T-helper 1 cell (primary cell): Measurements from ENCODE around the gene AHCYL2.
"Not testable (repeated sequence)": the region's sequence is repeated elsewhere in the genome, so short reads cannot be mapped to it uniquely, and the experiment has no call there.

Experiments used
- DNase-seq, 5 donors: peaks; one replicate each; pipeline ENCODE4 v3.0.0-alpha.2; 2012 to 2020

AHCYL2 gene

GRCh38 chr7:129295015-129295423 is 70.2 kb downstream of the AHCYL2 start:
- no peak for DNase-seq

GRCh38 chr7:129298268-129298893 is 73.6 kb downstream of the AHCYL2 start:
- peak in 3 of 5 donors; percentile 14 to 41 (median 32) for DNase-seq

- DNase-seq = no peak
Measured at GRCh38 chr7:129299889-129300288, 75.1 kb downstream of the AHCYL2 start.

DNA sequence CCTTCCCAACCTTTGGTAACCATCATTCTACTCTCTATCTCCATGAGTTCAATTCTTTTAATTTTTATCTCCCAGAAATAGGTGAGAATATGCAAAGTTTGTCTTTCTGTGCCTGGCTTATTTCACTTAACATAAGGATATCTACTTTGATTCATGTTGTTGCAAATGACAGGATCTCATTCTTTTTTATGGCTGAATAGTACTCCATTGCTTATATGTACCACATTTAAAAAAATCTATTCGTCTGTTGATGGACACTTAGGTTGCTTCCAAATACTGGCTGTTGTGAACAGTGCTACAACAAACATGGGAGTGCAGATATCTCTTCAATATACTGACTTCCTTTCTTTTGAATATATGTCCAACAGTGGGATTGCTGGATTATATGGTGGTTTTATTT is 75.5 kb downstream of the AHCYL2 start:
- not testable (repeated sequence) for DNase-seq

- no peak for DNase-seq
Measured at GRCh38 chr7:129307592-129307991, 82.8 kb downstream of the AHCYL2 start.

- no peak for DNase-seq
Measured at GRCh38 chr7:129308047-129308446, 83.2 kb downstream of the AHCYL2 start.

- no peak for DNase-seq
Measured at GRCh38 chr7:129311429-129311828, 86.6 kb downstream of the AHCYL2 start.

DNA sequence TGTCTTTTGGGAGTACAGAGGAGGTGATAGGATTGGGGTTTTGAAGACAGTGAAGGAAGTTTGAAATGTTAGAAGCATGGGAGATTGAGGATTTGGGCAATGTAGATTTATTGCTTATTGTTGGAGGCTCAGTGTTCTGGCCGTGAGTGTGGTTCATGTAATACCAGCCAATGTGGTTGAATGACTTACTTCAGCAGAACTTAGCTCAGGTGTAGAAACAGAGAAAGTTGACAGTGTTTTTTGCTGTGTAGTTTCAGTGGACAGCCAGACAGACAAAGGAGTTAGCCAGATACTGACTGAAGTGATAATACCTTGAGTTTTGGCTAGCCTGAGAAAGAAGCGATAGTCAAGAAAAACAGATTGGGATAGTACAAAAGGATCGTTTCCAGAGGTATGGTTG is 88.5 kb downstream of the AHCYL2 start:
- DNase-seq = no peak

- no peak for DNase-seq
Measured at GRCh38 chr7:129315960-129316359, 91.1 kb downstream of the AHCYL2 start.

DNA sequence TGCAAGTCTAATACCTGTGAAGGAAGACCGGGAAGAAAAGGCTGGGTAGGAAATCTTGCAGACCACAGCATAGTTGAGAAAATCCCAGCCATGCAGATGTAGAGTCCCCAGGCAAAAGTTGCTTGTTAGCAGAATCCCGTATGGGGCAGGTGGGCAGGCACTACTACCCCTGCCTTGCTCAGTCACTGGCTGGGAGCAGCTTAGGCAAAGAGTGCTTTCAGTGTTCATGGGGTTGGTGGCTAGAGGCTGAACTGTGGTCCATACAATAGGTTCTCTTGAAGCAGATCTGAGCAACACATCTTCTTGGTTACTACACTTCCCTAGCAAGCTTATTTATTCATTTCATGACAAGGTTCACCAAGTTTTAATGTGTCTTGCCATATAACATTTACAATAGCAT is 92.6 kb downstream of the AHCYL2 start:
- no peak for DNase-seq

DNA sequence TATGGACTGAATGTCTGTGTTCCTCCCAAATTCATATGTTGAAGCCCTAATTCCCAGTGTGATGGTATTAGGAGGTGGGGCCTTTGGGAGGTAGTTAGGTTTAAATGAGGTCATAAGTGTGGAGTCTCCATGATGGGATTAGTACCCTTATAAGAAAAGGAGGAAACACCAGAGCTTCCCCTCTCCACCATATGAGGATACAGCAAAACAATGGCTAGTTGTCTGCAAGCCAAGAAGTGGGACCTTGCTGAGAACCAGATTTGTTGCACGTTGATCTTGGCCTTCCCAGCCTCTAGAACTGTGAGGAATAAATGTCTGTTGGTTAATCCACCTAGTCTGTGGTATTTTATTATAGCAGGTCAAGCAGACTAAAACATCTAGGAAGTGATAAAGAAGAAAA is 102.2 kb downstream of the AHCYL2 start:
- no peak for DNase-seq

DNA sequence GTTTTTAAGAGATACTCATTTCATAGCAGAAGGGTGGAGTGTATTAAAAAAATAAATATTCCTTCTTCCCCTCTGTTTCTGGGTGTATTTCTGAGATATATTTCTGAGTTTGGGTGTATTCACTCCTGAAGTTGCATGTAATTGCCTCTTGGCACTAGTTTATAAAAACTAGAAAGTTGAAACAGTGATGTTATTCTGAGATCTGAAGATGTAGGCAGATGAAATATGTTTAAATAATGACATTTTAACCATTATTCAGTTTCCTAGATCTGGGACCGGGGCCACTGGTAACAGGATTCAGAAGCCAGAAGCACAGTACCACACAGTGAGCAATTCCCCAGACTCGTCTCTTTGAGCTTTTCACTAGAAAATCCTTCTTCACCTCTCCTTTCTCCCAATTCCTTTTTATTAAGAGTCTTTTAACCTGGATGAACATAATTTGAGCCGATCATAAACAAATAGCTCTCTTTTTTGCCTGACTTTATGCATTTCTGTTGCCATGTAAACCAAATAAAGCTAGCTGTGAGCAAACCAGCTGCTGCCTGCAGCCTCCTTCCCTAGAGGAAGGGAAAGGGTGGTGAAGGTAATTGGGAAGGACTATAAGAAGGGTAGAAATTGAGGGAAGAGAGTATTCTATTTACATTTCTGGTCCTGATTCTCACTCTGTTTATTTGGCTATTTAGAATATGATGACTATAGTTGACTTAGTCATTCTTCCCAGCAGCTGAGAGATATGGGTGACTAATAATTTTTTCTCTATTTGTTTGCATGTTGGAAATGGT is 107.6 kb downstream of the AHCYL2 start:
- DNase-seq = no peak

DNA sequence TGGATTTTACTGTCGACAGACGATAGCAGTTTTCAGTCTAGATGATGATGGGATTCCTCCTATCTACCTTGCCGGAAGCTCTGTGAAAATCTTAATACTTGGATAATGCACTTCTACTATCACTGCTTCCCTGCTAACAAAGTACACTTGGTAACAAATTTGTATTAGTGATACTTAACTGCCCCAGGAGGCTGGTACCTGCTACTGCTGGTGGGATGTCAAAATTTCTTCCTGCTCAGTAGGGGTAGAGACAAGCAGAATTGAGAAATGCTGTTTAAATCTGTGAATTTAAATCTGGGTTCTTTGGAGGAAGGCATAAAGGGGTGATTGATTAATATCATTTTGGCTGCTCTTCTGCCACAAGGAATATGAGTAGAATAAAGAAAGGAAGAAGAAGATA is 109.6 kb downstream of the AHCYL2 start:
- DNase-seq = no peak

- DNase-seq = no peak
Measured at GRCh38 chr7:129338450-129338849, 113.6 kb downstream of the AHCYL2 start.

GRCh38 chr7:129341212-129341611 is 116.4 kb downstream of the AHCYL2 start:
- DNase-seq = no peak

DNA sequence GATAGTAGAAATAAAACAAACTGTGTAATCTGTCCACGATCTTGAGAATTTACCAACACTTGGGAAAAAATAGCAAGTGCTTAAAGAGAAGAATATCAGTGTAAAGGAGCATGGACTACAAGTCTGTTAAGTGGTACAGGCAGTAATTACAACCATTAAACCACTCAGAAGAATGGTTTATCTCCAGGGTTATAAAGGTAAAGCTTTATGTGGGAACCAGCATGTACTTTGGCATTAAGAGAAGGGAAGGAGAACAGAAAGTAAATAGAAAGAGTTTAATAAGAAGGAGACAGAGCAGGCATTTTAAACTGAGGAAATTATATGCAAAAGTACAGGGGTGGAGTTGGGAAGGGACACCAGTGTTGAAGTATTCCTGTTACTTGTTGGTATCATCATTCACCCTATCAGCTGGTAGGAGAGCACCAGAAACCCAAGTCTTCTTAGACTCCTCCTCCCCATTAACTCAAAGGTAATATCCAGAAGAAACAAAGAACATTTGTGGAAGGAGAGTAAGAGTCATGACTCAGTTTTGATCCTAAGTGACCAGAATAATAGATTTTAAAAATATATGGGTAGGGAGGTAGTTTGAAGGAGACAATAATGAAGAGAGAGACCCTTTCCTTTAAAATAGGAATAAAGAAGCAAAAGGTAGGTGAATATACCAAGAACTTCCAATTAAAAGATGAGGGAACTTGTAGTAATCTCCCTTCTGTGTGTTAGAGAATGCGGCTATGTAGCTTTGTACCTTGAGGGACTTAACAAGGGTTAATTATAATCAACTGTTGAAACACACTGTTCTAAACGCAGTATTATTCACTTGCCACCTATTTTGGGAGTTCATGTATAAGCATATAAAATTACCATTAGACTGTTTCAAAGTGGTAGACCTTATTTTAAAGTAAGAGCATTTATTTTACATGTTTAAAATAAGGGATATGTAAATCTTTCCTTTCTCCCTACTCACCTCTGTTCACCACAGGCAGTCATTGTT is 117.3 kb downstream of the AHCYL2 start:
- DNase-seq = no peak

DNA sequence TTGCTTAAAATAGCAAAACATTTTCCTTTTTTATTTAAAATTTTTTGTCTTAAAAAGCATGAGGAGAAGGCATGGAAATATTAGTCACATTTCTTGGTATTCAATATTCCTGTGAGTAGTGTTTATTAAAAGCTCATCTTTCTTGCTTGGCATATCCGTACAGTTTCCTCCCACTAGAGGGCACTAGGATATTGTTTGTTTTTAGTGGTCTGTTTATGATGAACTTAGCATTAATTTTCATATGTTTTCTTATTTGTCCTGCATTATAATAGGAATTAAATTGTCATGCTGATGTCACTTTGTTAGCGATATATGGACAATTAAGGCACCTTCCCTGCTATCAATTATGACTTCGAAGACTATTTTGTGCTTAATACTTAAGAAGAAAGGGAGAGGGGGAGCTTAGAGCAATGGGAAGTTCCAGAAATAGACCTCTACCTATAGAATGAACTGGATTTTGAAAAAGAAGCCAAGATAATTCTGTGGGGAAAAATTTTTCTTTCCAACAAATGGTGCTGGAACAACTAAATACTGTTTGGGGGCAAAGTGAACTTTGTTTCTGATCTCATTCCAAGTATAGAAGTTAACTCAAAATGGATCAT is 118.4 kb downstream of the AHCYL2 start:
- DNase-seq = peak in 2 of 5 donors; percentile 3 to 58

DNA sequence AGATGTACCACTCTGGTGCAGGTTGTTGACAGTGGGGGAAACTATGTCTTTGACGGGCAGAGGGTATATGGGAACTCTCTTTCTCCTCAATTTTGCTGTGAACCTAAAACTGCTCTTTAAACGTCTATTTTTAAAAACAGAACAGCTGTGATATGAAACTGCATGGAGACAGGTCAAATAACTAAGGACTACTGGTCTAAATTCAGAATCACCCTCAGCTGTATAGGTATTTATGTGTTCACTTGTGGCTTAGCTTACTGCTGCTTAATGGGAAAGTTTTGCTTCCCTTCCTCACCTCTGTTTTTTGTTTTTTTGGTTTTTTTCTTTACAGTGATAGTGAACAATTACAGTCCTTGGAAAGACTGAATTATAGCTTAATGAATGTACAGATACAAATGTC is 122.5 kb downstream of the AHCYL2 start:
- DNase-seq = no peak

DNA sequence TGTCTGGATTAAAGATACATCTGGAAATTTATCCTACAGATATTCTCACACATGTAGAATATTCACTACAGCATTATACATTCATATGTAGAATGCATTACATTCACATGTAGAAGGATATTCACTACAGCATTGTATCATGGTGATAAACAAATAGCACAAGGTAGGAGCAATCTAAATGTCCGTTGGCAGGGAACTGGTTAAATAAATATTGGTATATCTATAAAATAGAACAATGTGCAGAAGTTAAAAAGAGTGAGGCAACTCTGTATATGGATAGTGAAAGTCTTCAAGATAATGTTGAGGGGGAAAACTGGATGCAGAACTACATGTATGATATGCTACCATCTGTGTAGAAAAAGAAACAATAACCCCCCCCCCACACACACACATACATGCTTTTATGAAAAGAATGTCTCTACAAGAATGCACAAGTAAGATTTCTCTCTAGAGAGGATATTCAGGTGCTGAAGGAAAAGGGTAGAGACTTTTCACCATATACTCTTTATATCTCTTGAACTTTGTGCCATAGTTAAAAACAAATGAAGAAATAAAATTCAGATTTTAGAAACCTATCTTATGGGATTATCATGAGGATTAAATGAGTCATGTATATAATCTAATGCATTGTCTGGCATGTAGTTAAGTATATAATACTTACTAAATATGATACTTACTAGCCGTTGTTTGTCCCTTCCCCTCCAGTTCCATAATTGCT is 123.4 kb downstream of the AHCYL2 start:
- DNase-seq = no peak

- no peak for DNase-seq
Measured at GRCh38 chr7:129351320-129351719, 126.5 kb downstream of the AHCYL2 start.

- not testable (repeated sequence) for DNase-seq
Measured at GRCh38 chr7:129353104-129353503, 128.3 kb downstream of the AHCYL2 start.
